ENCODE data around the gene ARSK. TPM values are rescaled to one million over a fixed set of nuclear protein-coding genes. Genes with fewer than 3 reads are reported as not detected.

ARSK gene
- total and polyA plus RNA-seq, 2 of the 4 experiments (the other 2 are of a cell fraction), result 15.1 to 22.0 TPM

DNA sequence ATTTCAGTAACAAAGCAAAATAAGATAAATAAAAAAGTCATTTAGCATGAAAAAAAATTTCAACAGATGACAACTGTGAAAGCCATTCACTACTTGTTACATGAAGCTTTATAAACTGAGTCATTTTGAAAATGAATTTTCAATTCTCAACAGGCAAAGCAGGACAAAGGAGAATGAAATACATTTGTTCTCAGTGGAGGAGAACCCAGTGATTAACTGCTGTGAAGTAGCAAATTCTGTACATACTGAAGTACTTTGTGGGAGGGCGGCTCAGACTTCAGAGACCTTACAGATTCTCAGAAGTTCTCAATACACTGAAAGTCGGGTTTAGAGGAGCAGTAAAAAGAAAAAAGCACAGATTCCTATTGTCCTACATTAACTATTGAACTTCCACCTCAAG is 21.8 kb upstream of the ARSK start:
- Histone ChIP-seq H3K4me2 (ENCODE audit: low read depth, low read length) (no peak overlapping the region), H2BK20ac (ENCODE audit: low read depth, low read length) (no peak overlapping the region), H2BK15ac (ENCODE audit: low read depth, low read length) (no peak overlapping the region), H4K20me1 (ENCODE audit: insufficient read depth, low read length) (no peaks in the 10 kb centered on the region), H3K27me3 (ENCODE audit: control insufficient read depth, insufficient read depth, low read length) (no peaks in the 10 kb centered on the region), H4K5ac (ENCODE audit: low read depth, low read length) (no peak overlapping the region), H2BK120ac (ENCODE audit: low read depth, low read length) (no peak overlapping the region), H2AFZ (replicated peaks; ENCODE audit: low read length, poor library complexity) (no peak overlapping the region), H2BK5ac (ENCODE audit: low read depth, low read length, poor library complexity, severe bottlenecking) (no peak overlapping the region), H2AK5ac (ENCODE audit: low read depth, low read length) (no peak overlapping the region), H3K9me1 (ENCODE audit: insufficient read depth, low read length) (peaks cover 5% of the 10 kb centered on the region; the same call in 1 of the 2 replicates), H3K27ac (ENCODE audit: insufficient read depth, low read length) (no peak overlapping the region), H3K4me1 (ENCODE audit: control insufficient read depth, insufficient read depth, low read length) (peaks cover 1% of the 10 kb centered on the region; the same call in 1 of the 2 replicates), H2AK9ac (replicated peaks; ENCODE audit: low read depth, low read length, poor library complexity) (no peak overlapping the region), H3K4ac (ENCODE audit: low read depth, low read length) (no peak overlapping the region), H3K9ac (ENCODE audit: low read depth, low read length) (no peak overlapping the region), H3K14ac (replicated peaks; ENCODE audit: low read depth, low read length) (no peak overlapping the region), H3K4me3 (ENCODE audit: insufficient read depth, low read depth, low read length) (no peak overlapping the region), H3K23ac (ENCODE audit: low read depth, low read length) (no peak overlapping the region), H3K9me3 (ENCODE audit: control insufficient read depth, insufficient read depth, low read length) (no peaks in the 10 kb centered on the region), H3K56ac (ENCODE audit: extremely low read depth, insufficient read depth, low read length) (no peak overlapping the region), H3K79me1 (ENCODE audit: low read depth in 1 of 2, low read length in 2 of 2) (peaks cover 23 to 46% of the 10 kb centered on the region in 2 experiments), H4K91ac (ENCODE audit: insufficient read depth, low read depth, low read length) (no peak overlapping the region), H3K18ac (ENCODE audit: low read depth, low read length) (no peak overlapping the region), H3K36me3 (ENCODE audit: control insufficient read depth, insufficient read depth, low read length) (peaks cover 10% of the 10 kb centered on the region), H4K8ac (ENCODE audit: low read depth in 2 of 2, low read length in 2 of 2) (no peak overlapping the region)
- ATAC-seq (ENCODE audit: low read depth) (no peak), DNase-seq (no peak)
- in situ Hi-C loops (cut with MboI; ENCODE audit: low sequenced_read_pairs), result no loop called here
- intact Hi-C loops (cut with micrococcal nuclease), result loop anchor here (5.0 kb wide), 1 partner anchor 41 kb away; no protein-coding TSS in a partner anchor
- POLR2A ChIA-PET (ENCODE audit: unreplicated experiment), result interaction anchor here (0.6 kb wide), 1 partner anchor 11 kb away, joined by 3 read pairs; no protein-coding TSS in a partner anchor
- no CpG with 5 or more reads among the region's 2 CpGs for WGBS, 2 experiments (ENCODE audit: extremely low coverage in 2 of 2, insufficient read length in 1 of 2)
- BruUV-seq (replicated peaks), result no TSS peak
- dilution Hi-C loops (cut with HindIII; ENCODE audit: low sequenced_read_pairs, unreplicated experiment), result no loop called here
- no peak for TF ChIP-seq CHD1 (IDR thresholded peaks at IDR 0.05; ENCODE audit: low read depth, low read length)
- TF ChIP-seq, protein P1, sequence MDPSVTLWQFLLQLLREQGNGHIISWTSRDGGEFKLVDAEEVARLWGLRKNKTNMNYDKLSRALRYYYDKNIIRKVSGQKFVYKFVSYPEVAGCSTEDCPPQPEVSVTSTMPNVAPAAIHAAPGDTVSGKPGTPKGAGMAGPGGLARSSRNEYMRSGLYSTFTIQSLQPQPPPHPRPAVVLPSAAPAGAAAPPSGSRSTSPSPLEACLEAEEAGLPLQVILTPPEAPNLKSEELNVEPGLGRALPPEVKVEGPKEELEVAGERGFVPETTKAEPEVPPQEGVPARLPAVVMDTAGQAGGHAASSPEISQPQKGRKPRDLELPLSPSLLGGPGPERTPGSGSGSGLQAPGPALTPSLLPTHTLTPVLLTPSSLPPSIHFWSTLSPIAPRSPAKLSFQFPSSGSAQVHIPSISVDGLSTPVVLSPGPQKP (IDR thresholded peaks at IDR 0.05; ENCODE audit: borderline replicate concordance, low read depth, low read length), result no peak
- no peak for TF ChIP-seq RCOR1 (IDR thresholded peaks at IDR 0.05; ENCODE audit: insufficient replicate concordance, low read length)
- TF ChIP-seq MXI1 (IDR thresholded peaks at IDR 0.05; ENCODE audit: borderline replicate concordance, low read depth, low read length), result no peak
- TF ChIP-seq, protein P2, sequence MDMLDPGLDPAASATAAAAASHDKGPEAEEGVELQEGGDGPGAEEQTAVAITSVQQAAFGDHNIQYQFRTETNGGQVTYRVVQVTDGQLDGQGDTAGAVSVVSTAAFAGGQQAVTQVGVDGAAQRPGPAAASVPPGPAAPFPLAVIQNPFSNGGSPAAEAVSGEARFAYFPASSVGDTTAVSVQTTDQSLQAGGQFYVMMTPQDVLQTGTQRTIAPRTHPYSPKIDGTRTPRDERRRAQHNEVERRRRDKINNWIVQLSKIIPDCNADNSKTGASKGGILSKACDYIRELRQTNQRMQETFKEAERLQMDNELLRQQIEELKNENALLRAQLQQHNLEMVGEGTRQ (IDR thresholded peaks at IDR 0.05; ENCODE audit: low read depth, low read length), result no peak
- TF ChIP-seq CEBPB (IDR thresholded peaks at IDR 0.05; ENCODE audit: low read depth, low read length), result no peak
- TF ChIP-seq SMC3 (IDR thresholded peaks at IDR 0.05; ENCODE audit: low read depth, low read length), result no peak
- TF ChIP-seq RAD21 (IDR thresholded peaks at IDR 0.05; ENCODE audit: low read length), result no peak
- no peak for TF ChIP-seq MAFK (IDR thresholded peaks at IDR 0.05; ENCODE audit: low read depth, low read length)
- TF ChIP-seq RFX5 (IDR thresholded peaks at IDR 0.05; ENCODE audit: low read depth, low read length), result no peak
- CTCF ChIA-PET, result interaction anchor here (0.6 to 1.1 kb wide), 3 partner anchors 9 to 20 kb away, joined by 3 to 8 read pairs (median 3); no protein-coding TSS in a partner anchor
